A673 (cell line): ENCODE results near the gene RSPH3.
"Not testable (repeated sequence)": the region's sequence is repeated elsewhere in the genome, so short reads cannot be mapped to it uniquely, and the experiment has no call there.

Experiments used
- EZH2 ChIP-seq: fragments of 200-600 bp; sonication (generic); IDR thresholded peaks from 2 replicates; pipeline ENCODE4 v1.6.1; 2017; ENCODE audit warnings: borderline replicate concordance, low read depth, mild to moderate bottlenecking, mixed read lengths, antibody characterized with exemption, low read length; ENCODE audit not compliant: poor library complexity, severe bottlenecking
- TF ChIP-seq, protein P1 (sequence below): fragments of 300-800, 200-600 bp; sonication (generic); conservative IDR thresholded peaks from 2 replicates; pipeline ENCODE4 v1.5.1; 2017; ENCODE audit warnings: low read depth, mild to moderate bottlenecking, antibody characterized with exemption, low read length, moderate library complexity, mixed read lengths

DNA sequence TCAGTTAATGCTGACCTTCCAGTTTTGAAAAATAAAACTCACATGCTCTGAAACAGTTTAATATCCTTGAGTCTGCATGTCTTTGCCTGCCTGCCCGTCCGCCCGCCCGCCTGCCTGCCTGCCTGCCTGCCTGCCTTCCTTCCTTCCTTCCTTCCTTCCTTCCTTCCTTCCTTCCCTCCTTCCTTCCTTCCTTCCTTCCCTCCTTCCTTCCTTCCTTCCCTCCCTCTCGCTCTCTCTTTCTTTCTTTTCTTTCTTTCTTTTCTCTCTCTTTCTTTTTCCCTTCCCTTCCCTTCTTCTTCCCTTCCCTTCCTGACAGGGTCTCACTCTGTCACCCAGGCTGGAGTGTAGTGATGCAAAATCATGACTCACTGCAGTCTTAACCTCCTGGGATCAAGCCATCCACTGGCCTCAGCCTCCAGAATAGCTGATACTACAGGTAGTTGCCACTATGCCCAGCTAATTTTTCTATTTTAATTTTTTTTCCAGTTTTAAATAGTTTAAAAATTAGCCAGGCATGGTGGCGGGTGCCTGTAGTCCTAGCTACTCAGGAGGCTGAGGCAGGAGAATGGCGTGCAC lies 10.1 kb upstream of the RSPH3 start:
- TF ChIP-seq, protein P1, sequence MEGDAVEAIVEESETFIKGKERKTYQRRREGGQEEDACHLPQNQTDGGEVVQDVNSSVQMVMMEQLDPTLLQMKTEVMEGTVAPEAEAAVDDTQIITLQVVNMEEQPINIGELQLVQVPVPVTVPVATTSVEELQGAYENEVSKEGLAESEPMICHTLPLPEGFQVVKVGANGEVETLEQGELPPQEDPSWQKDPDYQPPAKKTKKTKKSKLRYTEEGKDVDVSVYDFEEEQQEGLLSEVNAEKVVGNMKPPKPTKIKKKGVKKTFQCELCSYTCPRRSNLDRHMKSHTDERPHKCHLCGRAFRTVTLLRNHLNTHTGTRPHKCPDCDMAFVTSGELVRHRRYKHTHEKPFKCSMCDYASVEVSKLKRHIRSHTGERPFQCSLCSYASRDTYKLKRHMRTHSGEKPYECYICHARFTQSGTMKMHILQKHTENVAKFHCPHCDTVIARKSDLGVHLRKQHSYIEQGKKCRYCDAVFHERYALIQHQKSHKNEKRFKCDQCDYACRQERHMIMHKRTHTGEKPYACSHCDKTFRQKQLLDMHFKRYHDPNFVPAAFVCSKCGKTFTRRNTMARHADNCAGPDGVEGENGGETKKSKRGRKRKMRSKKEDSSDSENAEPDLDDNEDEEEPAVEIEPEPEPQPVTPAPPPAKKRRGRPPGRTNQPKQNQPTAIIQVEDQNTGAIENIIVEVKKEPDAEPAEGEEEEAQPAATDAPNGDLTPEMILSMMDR: not testable (repeated sequence)
- not testable (repeated sequence) for TF ChIP-seq EZH2
